HG02973 (cell line): ENCODE measurements around the gene SSBP4.

Experiments used
- ATAC-seq: cut with Tn5 transposase; IDR thresholded peaks from one replicate; pipeline ENCODE4 v1.9.1; 2021; ENCODE audit warnings: moderate library complexity; ENCODE audit not compliant: unreplicated experiment

Gene SSBP4

DNA sequence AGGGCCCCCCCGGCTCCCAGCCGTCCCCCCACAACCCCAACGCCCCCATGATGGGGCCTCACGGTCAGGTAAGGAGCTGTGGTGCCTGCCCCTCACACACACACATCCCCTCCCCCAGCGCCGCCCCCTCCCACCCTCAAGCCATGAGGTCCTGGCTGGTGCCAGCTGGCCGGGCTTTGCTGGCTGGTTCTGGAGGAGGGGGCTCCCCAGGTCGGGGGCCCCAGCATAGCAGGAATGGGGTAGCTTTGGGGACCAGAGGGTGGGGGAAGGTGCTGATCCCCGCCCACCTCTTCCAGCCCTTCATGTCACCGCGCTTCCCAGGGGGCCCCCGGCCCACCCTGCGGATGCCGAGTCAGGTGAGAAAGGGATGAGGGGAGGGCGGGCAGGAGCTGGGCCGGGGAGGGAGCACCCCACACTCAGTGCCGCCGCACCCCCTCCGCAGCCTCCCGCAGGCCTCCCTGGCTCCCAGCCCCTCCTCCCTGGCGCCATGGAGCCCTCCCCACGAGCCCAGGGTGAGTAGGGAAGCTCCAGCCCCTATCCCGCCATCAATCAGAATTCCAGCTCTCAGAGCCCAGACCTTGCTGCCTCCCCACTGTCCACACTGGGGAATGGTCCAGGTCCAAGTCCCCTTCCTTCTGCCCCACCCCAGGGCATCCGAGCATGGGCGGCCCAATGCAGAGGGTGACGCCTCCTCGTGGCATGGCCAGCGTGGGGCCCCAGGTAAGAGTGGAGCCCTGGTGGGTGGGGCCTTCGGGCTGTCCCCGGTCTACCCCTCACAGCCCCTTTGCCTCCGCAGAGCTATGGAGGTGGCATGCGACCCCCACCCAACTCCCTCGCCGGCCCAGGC is 12.4 kb downstream of the SSBP4 start:
- ATAC-seq, result no peak

DNA sequence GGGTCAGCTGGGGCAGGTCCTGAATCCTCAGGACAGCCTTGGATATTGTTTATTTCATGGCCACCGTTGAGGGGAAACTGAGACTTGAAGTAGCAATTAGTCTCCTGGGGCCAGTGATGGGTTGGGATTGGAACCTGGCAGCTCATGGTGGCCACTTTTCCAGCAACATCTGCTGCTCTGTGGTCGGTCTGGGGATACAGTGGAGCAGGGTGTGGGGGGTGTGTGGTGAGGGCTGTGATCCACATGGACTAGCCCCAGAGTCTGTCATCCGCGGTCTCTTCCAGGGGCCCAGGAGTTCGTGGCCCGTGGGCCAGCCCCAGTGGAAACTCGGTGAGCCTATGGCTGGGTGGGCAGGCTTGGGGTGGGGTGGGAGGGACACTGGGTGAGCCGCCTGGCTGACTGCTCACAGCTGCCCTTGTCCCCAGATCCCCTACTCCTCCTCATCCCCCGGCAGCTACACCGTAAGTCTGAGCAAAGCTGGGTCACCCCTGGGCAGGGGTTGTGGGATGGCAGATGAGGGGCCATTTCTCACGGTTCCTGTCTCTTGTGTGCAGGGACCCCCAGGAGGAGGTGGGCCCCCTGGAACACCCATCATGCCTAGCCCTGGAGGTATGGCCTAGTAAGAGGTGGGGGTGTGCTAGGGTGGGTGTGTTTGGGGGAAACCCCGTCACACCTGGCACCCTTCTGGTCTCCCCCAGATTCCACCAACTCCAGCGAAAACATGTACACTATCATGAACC is 13.2 kb downstream of the SSBP4 start:
- ATAC-seq, result no peak

DNA sequence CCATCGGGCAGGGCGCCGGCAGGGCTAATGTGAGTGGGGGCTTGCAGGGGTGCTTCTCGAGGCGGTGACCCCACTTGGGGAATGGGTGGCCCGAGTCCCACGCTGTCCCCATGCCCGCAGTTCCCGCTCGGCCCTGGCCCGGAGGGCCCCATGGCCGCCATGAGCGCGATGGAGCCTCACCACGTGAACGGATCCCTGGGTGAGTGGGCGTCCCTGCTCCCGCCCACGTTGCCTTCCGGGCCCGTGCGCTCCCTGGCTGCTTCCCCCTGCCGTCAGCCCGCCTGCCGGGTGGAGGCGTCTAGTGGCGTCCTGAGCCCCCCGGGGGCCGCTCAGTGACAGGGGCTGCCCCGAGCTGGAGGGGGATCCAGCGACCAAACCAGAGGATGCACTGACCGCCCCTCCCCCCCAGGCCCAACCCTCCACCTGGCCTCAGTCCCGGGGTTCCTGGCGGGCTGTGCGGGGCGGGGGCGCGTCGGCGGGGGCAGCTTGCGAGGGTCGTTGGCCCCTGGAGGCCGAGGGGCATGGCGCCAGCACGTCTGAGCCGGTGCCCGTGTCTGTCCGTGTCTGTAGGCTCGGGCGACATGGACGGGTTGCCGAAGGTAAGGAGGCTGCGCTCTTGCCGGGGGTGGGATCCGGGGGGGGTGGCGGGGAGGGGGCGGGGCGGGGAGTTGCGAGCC is 14.0 kb downstream of the SSBP4 start:
- no peak for ATAC-seq

DNA sequence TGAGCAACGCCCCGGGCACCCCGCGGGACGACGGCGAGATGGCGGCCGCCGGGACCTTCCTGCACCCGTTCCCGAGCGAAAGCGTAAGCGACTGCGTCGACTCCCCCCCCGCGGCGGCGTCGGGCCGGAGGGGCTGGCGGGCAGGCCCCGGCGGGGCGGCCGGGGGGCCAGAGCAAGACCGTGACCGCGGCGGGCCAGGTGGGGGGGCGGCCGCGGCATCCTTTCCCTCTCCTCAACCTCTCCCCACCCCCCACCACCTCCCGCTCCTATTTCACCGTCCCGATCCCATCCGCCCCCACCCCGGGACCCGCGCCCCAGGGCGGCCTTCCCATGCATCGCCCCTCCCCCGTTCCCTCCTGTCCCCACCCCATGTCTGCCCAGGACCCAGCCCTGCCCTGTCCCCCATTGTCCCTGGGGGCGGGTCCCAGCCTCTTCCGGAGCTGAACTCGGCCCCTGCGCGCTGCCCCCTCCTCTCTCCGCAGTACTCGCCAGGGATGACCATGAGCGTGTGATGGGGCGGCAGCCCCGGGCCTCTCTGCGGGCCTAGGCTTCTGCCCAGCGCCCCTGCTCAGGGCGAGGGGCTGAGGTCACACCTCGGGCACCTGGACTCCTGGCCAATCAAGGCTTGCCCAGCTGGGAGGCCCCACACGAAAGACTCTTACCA is 14.7 kb downstream of the SSBP4 start:
- no peak for ATAC-seq

DNA sequence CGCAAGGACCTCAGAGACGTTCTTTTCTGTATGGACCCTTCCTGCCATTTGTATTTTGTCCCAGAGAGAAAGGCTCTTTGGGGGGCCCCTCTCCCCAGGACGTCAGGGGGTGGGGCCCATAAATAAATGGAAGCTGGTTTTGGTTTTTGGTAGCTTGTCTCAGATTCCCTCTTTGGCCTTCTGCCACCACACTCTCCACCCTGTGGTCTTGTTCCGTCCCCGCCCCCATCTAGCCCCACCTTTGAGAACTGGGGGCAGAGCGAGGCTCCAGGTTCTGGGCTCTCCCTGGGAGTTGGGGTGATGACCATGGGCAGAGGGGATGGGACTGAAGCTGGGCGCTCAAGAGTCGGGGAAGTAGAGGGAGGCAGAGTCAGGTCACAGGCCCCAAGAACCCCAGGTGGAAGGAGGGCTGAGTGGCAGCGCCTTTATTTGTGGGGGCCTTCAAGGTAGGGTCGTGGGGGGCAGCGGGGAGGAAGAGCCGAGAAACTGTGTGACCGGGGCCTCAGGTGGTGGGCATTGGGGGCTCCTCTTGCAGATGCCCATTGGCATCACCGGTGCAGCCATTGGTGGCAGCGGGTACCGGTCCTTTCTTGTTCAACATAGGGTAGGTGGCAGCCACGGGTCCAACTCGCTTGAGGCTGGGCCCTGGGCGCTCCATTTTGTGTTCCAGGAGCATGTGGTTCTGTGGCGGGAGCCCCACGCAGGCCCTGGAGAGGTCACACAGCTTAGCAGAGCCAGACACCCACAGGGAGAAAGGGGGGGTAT is 15.4 kb downstream of the SSBP4 start:
- ATAC-seq, result no peak

DNA sequence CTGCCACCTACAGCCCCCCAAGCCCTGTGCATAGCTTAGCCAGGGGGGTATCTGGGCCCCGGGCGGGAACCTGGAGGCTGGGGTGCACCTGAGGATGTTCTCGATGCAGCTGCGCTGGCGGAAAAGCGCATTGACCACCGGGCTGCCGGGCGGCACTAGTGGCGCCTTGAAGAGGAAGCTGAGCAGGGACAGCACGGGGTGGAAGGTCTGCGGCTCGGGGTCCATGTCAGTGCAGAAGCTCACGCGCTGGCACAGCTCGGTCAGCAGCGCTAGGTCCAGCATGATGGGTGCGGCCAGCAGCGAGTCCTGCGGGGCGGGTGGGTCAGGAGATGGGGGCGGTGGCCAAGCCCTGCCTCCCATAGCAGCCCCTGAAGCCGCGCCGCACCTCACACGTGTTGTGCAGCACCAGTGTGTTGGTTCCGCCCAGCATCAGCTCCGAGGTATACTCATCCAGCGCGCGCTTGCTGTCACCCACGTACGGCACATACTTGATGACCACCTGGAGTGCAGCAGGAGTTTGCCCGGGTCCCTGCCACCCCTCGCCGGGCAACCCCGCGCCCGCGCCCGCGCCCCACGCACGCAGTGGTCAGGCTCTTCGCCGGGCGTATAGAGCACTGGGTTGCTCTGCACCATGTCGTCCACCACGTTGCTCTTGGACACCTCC is 16.1 kb downstream of the SSBP4 start:
- ATAC-seq, result no peak

DNA sequence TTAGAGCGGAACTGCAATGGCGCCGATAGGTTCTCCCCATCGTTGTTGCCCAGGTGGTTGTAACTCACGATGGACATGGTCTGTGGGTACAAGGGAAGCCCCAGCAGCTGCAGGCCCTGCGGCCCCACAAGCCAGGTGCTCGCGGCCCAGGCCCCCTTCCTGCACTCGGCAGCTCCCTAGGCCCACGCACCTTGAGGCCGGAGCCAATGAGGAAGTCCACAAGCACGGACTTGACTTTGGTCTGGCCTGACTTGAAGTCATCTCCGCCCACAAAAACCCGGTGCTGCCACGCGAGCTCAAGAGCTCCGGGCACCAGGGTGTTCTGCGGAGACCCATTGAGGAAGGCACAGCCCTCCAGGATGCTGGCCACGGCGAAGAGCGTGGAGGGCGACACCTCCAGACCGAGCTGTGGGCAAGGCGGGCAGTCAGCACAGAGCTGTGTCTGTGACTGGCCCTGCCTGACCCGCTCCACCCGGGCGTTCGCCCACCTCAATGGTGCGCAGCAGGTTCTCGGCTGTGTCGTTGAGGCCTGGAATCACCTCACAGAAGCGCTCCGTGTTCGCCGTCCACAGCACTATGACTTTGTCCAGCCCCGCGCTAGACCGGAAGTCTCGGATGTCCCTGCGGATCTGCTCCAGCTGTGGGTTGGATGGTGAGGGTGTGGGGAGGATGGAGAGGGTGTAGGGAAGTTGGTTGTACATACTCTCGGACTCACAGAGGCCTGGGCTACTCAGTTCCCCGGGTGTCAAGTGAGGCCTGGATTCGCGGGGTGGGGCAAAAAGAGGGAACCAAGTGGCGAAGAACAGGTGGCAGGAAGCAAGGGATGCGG is 16.9 kb downstream of the SSBP4 start:
- ATAC-seq, result no peak

DNA sequence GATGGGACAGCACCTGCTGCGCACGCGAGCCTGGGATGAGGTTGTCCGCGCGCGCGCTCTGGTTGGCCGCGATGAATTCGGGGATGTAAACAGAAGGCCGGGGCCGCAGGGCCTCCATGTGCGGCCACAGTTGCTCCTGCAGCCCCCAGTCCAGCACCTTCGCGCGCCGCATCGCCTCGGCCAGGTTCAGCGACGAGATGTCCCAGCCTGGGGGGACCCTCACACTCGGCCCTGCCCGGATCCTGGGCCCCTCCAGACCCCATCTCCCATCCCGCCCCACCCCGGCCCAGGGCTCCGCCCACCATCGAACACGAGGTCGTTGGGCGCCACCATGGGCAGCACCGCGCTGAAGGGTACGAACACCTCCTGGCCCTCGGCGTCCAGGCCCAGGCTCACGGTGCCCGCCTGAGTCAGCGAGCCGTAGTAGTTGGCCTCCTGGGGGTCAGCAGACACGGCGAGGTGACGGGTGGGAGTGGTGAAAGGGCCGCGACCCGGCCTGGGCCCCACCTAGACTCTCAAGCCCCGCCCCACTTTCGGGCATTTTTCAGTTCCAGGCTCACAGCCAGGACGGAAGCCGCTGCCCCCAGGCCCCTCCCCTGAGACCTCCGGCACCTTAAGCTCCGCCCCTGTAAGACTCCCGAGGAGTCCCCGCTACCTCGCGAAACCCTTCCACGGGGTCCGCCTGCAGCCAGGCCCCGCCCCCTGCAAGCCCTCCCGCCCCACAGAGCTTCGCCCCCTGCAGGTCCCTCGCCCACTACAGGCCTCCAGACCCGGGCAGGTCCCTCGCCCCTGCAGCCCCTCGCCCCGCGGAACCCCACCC is 17.7 kb downstream of the SSBP4 start:
- ATAC-seq, result no peak

DNA sequence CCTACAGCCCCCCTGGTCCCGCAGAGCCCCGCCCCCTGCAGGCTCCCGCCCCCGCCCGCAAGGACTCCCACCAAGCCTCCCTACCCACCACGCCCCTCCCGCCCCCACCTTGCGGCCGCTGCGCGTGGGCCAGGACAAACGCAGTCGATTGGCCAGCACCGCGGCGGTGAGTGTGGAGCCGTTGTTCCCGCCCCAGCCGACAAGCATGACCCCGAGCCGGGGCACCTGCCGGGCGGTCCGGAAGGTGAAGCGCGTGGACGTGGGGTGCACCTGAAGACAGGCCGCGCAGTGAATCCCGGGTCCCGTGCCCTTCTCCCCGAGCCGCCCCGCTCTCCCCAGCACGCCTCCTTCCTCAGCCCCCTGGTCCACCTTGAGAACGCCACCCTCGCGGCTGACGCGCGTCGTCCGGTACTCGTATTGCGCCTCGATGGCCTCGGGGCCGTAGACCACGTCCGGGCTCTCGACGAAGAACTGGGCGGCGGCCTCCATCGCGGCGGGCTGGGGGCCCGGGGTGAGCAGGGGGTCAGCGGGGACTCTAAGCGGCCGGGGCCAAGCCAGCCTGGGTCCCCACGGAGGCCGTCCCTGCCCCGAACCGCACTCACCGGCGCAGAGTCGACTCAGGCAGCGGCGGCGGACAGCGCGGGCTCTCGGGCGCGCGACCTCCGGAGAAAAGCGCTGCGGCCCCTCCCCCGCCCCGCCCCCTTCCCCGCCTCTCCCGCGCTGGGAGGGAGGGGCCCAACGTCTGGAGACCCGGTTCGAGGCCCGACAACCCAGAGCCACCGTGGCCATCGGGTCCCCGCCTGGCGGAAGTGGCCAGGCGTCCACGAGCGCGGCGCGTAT is 18.5 kb downstream of the SSBP4 start, which contains the start of gene ISYNA1:
Gene ISYNA1 (minus strand): TSS at position 643 of the 840 bp plus-strand sequence. CDS start 154 bp downstream, at position 489.
- no peak for ATAC-seq

DNA sequence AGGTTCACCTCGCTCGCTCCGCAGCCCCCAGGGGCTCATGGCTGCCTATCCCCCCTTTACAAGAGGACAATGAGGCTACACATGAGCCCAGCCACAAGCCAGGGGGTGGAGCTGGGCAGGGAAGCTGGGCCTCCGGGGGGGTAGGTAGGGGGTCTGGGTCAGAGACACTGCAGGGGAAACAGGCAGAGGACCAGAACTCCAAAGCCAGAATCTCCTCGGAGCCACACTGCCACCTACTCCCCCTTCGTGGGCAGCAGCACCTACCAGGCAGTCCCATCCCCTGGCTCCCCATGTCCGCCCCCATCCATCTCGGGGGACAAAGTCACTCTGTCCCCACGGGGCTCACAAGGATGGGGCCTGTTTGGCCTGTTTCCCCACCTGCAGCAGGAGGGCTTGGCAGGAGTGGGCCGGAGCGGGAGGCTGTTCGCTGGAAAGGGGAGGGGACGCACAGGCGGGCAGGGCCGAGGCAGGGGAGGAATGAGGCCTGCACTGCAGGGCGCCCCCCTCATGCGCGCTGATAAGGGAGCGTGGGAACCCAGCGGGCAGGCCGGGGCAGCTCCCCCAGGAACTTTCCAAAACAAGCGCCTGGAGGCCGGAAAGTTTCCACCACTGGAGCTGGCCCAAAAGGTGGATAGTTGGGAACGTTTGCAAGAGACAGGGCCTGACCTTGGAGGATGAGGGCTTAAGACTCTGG is 19.3 kb downstream of the SSBP4 start:
- no peak for ATAC-seq

DNA sequence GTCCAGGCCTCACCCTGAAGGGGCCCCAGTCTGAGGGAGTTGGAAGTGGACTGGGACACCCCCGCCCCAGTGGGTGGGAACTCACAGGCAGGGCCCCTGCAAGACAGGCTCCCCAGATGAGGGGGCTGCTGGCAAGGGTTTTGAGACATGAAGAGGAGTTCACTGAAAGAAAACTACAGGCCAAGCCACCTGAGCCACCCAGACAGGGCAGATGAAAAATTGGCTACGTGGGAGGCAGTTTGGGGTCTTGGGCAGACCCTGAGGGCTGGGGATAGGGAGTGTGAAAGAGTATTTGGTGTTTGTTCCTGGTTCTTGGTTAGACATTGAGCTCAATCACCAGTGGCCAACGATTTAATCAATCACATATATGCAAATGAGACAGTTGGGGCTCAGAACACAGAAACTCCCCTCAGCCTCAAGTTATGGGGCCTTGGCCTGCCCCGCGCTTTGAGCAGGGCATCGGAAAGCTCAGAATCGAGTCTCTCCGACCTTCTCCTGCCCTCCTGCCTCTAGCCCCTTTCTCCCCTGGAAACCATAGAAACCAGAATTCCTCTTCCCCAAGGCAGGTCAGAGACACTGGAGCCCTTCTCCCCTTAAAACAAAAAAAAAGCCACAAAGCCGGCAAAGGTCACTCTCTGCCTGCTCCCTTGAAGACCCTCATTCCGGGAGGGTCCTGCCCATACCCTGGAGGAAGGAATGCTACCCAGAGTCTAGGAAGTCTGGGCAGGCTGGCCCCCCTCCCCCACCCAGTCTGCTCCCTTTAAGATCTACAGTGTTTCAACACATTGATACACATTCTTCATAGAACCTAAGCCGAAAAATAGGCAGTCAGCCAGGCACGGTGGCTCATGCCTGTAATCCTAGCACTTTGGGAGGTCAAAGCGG is 20.1 kb downstream of the SSBP4 start:
- no peak for ATAC-seq

DNA sequence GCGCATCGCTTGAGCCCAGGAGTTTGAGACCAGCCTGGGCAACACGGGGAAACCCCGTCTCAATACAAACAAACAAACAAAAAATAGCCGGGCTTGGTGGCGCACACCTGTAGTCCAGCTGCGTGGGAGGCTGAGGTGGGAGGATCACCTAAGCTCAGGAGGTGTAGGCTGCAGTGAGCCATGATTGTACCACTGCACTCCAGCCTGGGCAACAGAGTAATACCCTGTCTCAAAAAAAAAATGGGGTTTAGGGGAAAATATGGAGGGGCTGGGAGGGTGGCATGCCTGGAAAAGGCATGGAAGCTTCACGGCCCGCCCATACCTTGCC is 20.7 kb downstream of the SSBP4 start:
- no peak for ATAC-seq

DNA sequence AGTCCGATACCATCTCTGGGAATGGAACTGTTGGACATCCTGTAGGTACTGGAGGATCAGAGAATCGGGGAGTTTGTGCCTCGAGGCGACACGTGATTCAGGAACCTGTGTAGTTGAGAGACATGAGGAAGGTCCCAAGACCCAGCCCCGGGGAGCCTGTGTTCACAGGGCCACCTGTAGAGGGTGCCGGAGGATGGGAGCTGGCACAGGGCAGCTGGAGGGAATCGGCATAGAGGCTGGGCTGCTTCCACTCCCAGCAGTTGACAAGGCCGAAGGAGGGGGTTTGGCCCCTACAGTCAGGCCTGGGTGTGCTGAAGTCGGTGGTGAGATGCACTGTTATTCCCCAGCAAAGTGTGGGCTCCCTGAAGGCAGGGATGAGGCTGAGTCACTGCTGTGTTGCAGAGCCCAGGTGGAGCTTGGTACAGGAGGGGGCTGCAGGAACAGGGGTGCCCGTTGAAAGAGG is 21.2 kb downstream of the SSBP4 start:
- ATAC-seq, result no peak

DNA sequence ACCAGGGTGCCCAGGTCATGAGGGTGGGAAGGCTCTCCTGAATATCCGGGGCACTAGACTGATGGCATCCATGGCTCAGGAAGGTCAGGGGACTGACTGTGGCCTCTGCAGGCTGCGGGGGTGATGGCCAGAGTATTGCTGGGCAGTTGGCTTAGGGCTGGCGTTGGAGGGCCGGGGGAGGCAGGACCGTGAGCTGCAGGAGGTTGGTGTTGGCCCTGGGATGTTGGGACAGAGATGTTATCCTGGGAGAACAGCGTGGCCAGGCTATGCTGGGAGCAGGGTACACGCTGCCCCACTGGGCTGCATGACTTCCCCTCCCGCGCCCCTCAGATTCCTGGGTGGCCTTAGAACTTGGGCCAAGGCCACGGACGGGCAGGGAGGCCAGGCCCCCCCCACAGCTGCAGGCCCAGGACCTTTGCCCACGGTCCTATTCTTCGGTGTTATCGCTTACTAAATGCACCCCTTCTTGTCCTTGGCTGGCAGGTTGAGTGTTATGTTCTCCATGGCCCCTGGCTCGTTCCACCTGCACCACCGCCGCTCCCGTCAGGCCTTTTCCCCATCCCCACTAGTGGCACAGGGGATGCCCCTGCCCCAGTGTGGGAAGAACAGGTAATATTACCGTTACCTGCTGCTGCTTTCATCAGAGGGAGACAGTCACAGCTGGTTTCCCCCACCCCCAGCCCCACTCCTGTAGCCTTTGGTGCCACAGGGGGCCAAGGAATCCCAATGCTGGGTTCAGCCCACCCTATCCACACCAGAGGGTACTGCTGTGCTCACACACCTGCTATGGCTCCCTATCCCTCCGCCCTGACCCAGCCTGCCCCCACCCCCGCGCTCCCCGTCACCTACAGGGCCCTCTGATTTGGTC is 22.0 kb downstream of the SSBP4 start:
- no peak for ATAC-seq
